ENCODE results near the gene RPL39.
"Not testable (repeated sequence)": the region's sequence is repeated elsewhere in the genome, so short reads cannot be mapped to it uniquely, and the experiment has no call there.

DNA sequence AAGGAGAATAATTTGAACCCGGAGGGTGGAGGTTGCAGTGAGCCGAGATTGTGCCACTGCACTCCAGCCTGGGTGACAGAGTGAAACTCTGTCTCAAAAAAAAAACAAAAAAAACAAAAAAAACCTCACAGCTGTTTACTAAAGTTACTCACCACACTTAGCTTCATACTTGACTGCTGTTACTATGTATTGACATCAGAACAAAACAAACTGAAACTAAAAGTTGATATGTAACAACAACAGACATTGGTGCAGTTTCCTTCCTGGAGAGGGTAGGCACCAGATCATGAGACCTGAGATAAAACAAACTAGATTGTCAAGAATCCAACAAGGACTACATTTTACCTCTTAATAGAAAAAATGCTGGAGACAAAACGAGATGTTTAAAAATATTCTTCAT is 30.3 kb upstream of the RPL39 start:
- not testable (repeated sequence) for TF ChIP-seq JUN, JUNB (IDR thresholded peaks at IDR 0.05)
- TF ChIP-seq, protein P1, sequence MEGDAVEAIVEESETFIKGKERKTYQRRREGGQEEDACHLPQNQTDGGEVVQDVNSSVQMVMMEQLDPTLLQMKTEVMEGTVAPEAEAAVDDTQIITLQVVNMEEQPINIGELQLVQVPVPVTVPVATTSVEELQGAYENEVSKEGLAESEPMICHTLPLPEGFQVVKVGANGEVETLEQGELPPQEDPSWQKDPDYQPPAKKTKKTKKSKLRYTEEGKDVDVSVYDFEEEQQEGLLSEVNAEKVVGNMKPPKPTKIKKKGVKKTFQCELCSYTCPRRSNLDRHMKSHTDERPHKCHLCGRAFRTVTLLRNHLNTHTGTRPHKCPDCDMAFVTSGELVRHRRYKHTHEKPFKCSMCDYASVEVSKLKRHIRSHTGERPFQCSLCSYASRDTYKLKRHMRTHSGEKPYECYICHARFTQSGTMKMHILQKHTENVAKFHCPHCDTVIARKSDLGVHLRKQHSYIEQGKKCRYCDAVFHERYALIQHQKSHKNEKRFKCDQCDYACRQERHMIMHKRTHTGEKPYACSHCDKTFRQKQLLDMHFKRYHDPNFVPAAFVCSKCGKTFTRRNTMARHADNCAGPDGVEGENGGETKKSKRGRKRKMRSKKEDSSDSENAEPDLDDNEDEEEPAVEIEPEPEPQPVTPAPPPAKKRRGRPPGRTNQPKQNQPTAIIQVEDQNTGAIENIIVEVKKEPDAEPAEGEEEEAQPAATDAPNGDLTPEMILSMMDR (IDR thresholded peaks at IDR 0.05), result not testable (repeated sequence)

Measured in A549 (cell line).